Measurements from ENCODE around the gene BCKDK. TPM values are rescaled to one million over a fixed set of nuclear protein-coding genes. Genes with fewer than 3 reads are reported as not detected.

Gene BCKDK
- total and polyA plus RNA-seq, 2 donors (not counting 3 experiments of a cell fraction or from before 2014, with no cell fraction given), result 57.8 to 78.3 TPM

DNA sequence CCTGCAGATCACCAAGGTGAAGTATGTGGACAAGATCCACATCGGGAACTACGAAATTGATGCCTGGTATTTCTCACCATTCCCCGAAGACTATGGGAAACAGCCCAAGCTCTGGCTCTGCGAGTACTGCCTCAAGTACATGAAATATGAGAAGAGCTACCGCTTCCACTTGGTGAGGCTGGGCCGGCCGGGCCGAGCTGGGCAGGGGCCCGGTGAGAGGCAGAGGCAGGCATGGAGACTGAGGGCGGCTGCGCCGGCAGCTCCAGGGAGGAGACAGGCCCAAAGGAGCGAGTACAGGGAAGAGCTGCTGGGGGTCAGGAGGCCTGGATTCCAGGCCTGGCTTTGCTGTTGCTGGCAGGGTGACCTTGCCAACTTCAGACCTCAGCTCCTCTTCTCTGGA is 19.0 kb downstream of the BCKDK start:
- dilution Hi-C loops (cut with MboI; ENCODE audit: extremely low pct_ligation_motif_present, low sequenced_read_pairs), result no loop called here
- ChIA-PET POLR2A (no interaction called here), CTCF (interaction anchor here (1.5 kb wide), 1 partner anchor 15 kb away, joined by 7 read pairs; no protein-coding TSS in a partner anchor)

More for the DNA sequence above, 19.0 kb downstream of the BCKDK start:
- Histone ChIP-seq H2AFZ (ENCODE audit: low read depth, low read length) (no peak overlapping the region), H3K27me3 (ENCODE audit: control insufficient read depth in 2 of 2, insufficient read depth in 2 of 2, low read length in 2 of 2) (no peaks in the 10 kb centered on the region), H4K20me1 (replicated peaks; ENCODE audit: control insufficient read depth, extremely low read depth, insufficient read depth, low read length) (no peaks in the 10 kb centered on the region), H3K36me3 (ENCODE audit: control insufficient read depth in 2 of 2, extremely low read depth in 1 of 2, insufficient read depth in 2 of 2, low read length in 2 of 2) (peaks cover 0 to 11% of the 10 kb centered on the region in 2 experiments), H3K4me3 (replicated peaks in 1 of 3; ENCODE audit: insufficient read depth in 1 of 3, low read depth in 1 of 3, low read length in 3 of 3) (no peak overlapping the region), H3K9me3 (replicated peaks; ENCODE audit: control insufficient read depth, insufficient read depth, low read length) (no peaks in the 10 kb centered on the region), H3K79me2 (ENCODE audit: control insufficient read depth, insufficient read depth, low read length) (no peaks in the 10 kb centered on the region), H3K9me1 (replicated peaks; ENCODE audit: control insufficient read depth, extremely low read depth, insufficient read depth, low read length) (no peaks in the 10 kb centered on the region), H3K9ac (replicated peaks; ENCODE audit: extremely low read depth, insufficient read depth, low read length) (no peak overlapping the region), H3K4me2 (ENCODE audit: insufficient read depth, low read length) (no peak overlapping the region), H3K27ac (ENCODE audit: insufficient read depth, low read depth, low read length) (no peak overlapping the region), H3K4me1 (ENCODE audit: control insufficient read depth, extremely low read depth, insufficient read depth, low read length) (no peaks in the 10 kb centered on the region)
- BruUV-seq (replicated peaks), result no TSS peak
- DNase-seq (ENCODE audit: low read depth, low spot score) (no peak), FAIRE-seq (no peak)
- intact Hi-C loops (cut with micrococcal nuclease), result no loop called here
- TF ChIP-seq GATA2 (IDR thresholded peaks at IDR 0.05; ENCODE audit: insufficient read depth, insufficient read length, low read depth, low read length), result no peak
- TF ChIP-seq, protein P1, sequence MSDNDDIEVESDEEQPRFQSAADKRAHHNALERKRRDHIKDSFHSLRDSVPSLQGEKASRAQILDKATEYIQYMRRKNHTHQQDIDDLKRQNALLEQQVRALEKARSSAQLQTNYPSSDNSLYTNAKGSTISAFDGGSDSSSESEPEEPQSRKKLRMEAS (IDR thresholded peaks at IDR 0.05; ENCODE audit: insufficient read depth, insufficient read length), result no peak
- TF ChIP-seq, protein P2, sequence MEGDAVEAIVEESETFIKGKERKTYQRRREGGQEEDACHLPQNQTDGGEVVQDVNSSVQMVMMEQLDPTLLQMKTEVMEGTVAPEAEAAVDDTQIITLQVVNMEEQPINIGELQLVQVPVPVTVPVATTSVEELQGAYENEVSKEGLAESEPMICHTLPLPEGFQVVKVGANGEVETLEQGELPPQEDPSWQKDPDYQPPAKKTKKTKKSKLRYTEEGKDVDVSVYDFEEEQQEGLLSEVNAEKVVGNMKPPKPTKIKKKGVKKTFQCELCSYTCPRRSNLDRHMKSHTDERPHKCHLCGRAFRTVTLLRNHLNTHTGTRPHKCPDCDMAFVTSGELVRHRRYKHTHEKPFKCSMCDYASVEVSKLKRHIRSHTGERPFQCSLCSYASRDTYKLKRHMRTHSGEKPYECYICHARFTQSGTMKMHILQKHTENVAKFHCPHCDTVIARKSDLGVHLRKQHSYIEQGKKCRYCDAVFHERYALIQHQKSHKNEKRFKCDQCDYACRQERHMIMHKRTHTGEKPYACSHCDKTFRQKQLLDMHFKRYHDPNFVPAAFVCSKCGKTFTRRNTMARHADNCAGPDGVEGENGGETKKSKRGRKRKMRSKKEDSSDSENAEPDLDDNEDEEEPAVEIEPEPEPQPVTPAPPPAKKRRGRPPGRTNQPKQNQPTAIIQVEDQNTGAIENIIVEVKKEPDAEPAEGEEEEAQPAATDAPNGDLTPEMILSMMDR (IDR thresholded peaks at IDR 0.05; ENCODE audit: extremely low read depth in 1 of 2, insufficient read depth in 1 of 2, low read depth in 1 of 2, low read length in 2 of 2), result no peak

Measured in endothelial cell of umbilical vein (primary cell).